Central memory CD4-positive, alpha-beta T cell (primary cell): ENCODE data around the gene PTPN7.
"Not testable (repeated sequence)": the region's sequence is repeated elsewhere in the genome, so short reads cannot be mapped to it uniquely, and the experiment has no call there.

ENCODE experiments used
- DNase-seq: peaks from one replicate; pipeline ENCODE4 v3.0.0; 2022

The PTPN7 gene

GRCh38 chr1:202129453-202130296, 30.7 kb downstream of the PTPN7 start:
- no peak for DNase-seq

- DNase-seq: no peak
These were observed 32.4 kb downstream of the PTPN7 start for GRCh38 chr1:202127836-202128622.

- no peak for DNase-seq
These were observed 33.3 kb downstream of the PTPN7 start for GRCh38 chr1:202127061-202127460.

GRCh38 chr1:202126426-202126825, 34.0 kb downstream of the PTPN7 start:
- no peak for DNase-seq

- no peak for DNase-seq
These were observed 34.8 kb downstream of the PTPN7 start for GRCh38 chr1:202125611-202126010.

GRCh38 chr1:202124142-202124541, 36.3 kb downstream of the PTPN7 start:
- DNase-seq: no peak

- no peak for DNase-seq
These were observed 37.0 kb downstream of the PTPN7 start for GRCh38 chr1:202123336-202123813.

- DNase-seq: no peak
These were observed 37.6 kb downstream of the PTPN7 start, which contains the start of gene GPR37L1 for GRCh38 chr1:202122639-202123335. TSS of gene GPR37L1 (plus strand) at chr1:202122917. CDS start at chr1:202122964, 47 bp downstream.

GRCh38 chr1:202121006-202121405, 39.4 kb downstream of the PTPN7 start:
- DNase-seq: no peak

GRCh38 chr1:202117898-202118371, 42.5 kb downstream of the PTPN7 start:
- no peak for DNase-seq

- no peak for DNase-seq
These were observed 44.1 kb downstream of the PTPN7 start for GRCh38 chr1:202116287-202116686.

- DNase-seq: no peak
These were observed 46.6 kb downstream of the PTPN7 start for GRCh38 chr1:202113690-202114300.

GRCh38 chr1:202112859-202113689, 47.3 kb downstream of the PTPN7 start:
- no peak for DNase-seq

- DNase-seq: not testable (repeated sequence)
These were observed 48.8 kb downstream of the PTPN7 start for GRCh38 chr1:202111589-202111988.

- DNase-seq: no peak
These were observed 49.4 kb downstream of the PTPN7 start for GRCh38 chr1:202110977-202111376.

GRCh38 chr1:202107801-202108731, 52.3 kb downstream of the PTPN7 start:
- DNase-seq: no peak

GRCh38 chr1:202107321-202107761, 53.1 kb downstream of the PTPN7 start:
- DNase-seq: no peak

GRCh38 chr1:202106340-202107254, 53.8 kb downstream of the PTPN7 start:
- no peak for DNase-seq
